GM12873 (cell line): ENCODE measurements around the gene GBX2.

ENCODE experiments used
- TF ChIP-seq, protein P1 (sequence below): IDR thresholded peaks from 2 replicates; pipeline ENCODE4 v1.5.1; 2012; ENCODE audit warnings: low read depth, mild to moderate bottlenecking, moderate library complexity, low read length, control low read depth; ENCODE audit not compliant: insufficient read depth; ENCODE audit errors: missing control alignments

The GBX2 gene

GRCh38 chr2:236131073-236131692, 37.0 kb downstream of the GBX2 start:
- TF ChIP-seq, protein P1, sequence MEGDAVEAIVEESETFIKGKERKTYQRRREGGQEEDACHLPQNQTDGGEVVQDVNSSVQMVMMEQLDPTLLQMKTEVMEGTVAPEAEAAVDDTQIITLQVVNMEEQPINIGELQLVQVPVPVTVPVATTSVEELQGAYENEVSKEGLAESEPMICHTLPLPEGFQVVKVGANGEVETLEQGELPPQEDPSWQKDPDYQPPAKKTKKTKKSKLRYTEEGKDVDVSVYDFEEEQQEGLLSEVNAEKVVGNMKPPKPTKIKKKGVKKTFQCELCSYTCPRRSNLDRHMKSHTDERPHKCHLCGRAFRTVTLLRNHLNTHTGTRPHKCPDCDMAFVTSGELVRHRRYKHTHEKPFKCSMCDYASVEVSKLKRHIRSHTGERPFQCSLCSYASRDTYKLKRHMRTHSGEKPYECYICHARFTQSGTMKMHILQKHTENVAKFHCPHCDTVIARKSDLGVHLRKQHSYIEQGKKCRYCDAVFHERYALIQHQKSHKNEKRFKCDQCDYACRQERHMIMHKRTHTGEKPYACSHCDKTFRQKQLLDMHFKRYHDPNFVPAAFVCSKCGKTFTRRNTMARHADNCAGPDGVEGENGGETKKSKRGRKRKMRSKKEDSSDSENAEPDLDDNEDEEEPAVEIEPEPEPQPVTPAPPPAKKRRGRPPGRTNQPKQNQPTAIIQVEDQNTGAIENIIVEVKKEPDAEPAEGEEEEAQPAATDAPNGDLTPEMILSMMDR = no peak

DNA sequence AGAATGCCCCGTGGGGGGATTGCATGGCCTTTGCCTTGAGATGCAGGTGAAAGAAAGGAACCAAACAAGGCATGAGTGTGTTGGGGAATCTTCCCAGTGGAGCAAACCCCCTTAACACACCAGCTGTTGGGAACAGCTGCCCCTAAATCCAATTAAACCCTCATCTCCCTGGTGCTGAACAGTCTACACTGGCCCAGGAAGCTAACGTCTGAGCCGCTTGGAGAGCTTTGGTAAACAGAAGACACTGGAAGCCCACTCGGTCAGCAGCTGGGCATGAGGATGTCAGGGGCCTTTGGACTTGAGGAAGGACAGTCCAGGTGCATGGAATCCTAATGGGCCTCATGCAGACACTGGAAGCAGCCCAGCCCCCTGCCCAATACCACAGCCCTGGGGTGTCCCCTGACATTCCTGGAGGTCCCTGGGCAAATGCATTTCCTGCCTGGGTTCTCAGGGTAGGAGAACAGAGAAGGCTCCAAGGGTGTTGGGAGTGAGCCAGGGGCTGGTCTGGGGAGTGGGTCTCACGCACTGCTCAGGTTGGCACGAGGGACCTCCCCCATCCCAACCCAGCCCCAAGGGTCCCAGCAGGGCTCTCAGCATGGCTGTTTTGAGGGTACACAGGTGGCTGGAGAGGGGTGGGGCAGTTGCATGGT, 37.7 kb downstream of the GBX2 start:
- TF ChIP-seq, protein P1 = no peak

GRCh38 chr2:236129935-236130334, 38.3 kb downstream of the GBX2 start:
- TF ChIP-seq, protein P1 = no peak

DNA sequence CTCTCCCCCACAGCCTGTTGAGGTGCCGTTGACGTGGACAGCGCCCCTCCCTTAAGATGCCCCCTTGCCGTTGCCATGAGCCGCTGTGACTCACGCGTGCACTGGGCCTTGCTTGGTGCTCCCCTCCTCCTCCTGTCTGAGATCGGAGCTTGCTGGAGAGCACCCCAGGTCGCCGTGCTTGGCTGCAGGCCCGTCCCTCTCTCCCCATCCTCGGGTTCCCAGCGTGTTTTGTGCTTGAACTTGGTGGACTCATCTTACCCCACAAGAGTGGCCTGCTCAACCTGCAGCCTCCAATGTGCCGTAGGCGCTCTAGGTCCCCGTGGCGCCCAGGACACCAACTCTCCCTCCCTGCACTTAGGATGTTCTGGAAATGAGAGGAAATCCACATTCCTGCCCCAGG, 39.9 kb downstream of the GBX2 start:
- TF ChIP-seq, protein P1 = no peak

- TF ChIP-seq, protein P1 = no peak
These were observed 41.2 kb downstream of the GBX2 start for GRCh38 chr2:236127010-236127409.

DNA sequence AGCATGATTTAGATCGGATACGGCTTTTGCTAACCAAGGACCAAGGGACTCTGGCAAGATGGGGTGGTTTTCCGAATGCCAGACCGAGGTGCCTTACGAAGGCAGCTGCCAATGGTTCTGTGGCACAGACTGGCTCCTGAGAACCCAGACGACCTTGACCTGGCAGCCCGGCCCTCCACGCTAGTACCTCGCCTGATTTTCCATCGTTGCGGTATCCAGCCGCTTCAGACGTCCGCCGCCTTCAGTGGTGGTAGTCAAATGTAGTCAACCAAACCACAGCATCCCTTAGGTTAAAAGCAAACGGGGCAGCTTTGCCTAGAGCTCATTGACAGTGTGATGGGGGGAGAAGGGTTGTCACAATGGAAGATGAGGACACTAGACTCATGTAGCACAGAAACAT, 42.6 kb downstream of the GBX2 start:
- TF ChIP-seq, protein P1 = no peak

DNA sequence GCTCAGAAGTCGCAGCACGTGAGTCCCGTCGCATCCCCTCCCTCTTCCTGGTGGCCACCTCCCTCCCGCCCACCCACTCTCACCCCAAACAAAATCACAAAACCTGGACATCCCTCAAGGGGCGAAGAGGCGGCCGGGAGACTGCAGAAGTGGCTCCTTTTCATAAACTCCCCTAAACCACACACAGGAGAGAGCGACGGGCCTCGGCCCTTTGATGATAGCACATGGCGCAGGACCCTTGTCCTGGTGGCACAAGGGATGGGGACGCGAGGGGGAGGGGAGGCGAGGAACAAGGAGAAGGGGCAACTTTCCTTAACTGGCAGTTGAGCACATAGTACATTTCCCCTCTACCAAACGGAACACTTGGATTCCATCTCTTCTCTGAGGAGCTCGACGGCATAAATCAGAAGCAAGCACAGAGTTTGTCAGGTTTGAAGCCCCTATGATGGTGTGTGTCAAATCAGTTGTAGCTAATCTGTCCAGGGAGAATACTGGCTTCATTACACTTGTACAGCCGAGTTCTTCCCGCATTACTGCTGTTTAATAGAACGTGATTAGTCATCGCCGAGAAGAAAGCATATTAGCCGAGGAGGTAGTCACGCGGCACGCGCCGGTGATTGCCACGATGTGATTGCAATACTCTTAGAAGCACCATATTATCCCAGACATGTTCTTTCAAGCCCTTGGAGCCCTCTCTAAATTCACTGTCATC, 43.8 kb downstream of the GBX2 start:
- TF ChIP-seq, protein P1 = no peak
